GM21786 (cell line): ENCODE results near the gene GPR21.

Source experiments
- ATAC-seq: cut with Tn5 transposase; IDR thresholded peaks from one replicate; pipeline ENCODE4 v1.9.1; 2021; ENCODE audit not compliant: unreplicated experiment

The GPR21 gene

DNA sequence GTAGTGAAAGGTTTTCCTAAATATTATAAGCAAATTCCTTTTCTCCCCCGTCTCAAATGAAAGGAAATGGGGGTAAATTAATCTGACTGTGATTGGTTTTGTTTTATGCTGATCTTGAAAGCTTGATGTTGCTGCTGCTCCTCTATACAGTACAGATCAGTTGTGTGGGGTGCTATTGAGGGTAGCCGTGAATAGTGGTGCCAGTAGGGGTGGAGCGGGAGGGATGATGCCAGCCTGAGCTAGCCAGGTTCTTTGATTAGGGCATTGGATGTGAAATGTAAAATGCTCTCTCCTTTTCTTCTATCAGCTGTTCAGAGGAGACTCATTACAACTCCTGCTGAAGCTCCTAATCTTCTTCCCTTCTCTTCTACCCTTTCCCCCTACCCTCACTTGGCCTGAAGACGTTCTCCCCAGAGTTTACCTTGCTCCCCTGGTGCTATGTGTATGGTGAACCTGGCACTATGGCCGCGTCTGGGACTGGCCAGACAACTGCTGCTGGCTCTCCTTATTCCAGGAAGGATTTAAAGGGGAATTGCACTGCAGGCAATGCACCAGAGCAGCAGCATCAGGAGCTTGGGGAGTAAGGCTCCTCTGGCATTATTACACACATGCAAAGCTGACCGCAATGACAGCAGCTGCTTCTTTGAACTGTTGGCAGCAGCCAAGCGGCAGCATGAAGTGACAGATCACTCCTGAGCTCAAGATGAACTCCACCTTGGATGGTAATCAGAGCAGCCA, 566 bp downstream of the GPR21 start:
- no peak for ATAC-seq

DNA sequence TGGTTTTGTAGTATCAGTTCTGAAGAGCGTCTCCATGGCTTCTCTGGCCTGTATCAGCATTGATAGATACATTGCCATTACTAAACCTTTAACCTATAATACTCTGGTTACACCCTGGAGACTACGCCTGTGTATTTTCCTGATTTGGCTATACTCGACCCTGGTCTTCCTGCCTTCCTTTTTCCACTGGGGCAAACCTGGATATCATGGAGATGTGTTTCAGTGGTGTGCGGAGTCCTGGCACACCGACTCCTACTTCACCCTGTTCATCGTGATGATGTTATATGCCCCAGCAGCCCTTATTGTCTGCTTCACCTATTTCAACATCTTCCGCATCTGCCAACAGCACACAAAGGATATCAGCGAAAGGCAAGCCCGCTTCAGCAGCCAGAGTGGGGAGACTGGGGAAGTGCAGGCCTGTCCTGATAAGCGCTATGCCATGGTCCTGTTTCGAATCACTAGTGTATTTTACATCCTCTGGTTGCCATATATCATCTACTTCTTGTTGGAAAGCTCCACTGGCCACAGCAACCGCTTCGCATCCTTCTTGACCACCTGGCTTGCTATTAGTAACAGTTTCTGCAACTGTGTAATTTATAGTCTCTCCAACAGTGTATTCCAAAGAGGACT, 1.5 kb downstream of the GPR21 start:
- ATAC-seq = no peak

DNA sequence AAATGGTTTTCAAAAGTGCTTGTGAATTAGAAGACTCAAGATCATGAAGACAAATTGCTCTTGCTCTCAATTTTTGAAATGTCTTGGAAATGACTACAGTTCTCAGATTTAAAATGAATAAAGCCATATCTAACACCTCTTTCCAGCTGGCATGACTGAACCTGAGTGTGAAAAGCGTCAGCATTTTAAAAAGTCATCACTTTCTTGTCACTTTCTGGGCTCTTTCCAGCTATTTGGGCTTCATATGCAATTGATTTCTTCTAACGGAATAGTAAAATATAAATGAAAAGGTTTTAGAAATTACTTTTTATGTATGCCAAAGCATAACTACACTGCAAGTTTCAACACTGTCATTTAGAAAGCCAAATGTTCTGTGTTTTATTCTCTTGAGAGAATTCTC, 2.3 kb downstream of the GPR21 start:
- no peak for ATAC-seq

DNA sequence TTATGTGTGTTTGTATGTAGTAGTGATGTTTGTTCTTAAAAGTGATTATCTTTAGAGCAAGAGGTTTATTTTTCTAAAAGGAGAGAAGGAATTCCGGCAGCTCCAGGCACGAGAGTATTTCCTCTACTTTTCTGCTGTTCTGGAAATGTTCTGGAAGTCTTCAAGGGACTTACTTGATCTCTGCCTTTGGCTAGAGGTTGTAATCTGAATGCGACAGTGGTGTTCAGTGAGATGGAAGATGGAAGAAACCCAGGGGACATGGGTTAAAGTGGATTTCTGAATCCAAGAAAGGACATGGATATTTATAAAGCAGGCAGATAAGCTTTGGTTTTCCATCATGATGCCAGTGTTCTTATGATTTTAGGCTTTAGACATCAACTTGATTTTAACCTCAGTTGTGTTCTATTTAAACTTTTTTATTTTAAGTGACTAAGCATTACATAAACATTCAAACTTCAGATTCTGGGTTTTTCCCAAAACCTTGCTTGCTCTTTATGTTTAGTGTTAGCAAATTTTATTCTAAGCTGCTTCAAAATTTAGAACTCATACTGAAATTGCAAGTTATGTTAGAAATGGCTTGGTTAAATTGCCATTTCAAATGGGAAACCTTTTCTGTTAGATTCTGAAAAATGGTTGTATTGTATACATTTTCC, 3.6 kb downstream of the GPR21 start:
- ATAC-seq = no peak

DNA sequence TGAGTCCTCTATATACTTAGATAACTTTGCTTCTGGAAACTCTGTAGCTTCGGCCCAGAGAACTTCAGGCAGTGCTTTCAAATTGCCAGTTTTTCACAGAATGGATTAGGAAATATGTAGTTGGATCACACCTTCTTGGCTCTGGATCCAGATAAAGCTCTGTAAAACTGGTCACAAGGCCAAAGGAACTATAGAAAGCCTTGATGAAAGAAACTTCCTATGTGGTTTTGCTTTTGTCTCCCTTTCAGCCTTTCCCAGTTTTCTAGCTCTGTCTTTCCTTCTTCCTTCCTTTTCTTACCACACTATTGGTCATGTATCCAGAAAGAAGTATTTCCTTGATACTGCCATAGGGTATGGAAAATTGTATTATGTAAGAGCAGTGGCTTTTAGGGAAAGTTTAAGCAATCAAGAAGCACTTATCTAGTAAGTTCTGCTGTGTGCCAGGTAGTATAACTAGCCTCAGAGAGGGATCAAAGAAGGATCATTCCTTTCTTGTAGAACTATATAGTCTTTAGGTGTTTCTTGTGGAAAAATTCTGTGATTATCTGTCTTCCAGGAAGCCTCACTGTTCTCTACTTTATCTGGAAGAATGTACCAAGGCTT, 6.3 kb downstream of the GPR21 start:
- ATAC-seq = no peak

DNA sequence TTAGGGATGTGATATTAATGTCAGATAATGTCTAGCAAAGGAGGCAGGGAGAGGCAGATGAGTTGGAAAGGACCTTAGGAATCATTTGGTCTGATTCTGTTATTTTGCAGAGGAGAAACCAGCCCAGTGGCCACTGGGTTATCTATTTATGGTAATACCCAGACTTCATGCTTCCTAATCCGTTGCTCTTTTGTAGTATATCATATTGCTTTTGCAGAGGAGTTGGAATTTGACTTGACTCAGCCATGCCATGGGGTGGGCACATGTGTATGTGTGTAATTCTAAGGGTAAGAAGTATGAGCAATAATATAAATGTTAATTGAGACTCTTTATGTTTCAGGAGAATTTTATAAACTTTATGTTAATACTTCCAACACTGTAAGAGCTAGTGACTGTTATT, 7.3 kb downstream of the GPR21 start:
- no peak for ATAC-seq

DNA sequence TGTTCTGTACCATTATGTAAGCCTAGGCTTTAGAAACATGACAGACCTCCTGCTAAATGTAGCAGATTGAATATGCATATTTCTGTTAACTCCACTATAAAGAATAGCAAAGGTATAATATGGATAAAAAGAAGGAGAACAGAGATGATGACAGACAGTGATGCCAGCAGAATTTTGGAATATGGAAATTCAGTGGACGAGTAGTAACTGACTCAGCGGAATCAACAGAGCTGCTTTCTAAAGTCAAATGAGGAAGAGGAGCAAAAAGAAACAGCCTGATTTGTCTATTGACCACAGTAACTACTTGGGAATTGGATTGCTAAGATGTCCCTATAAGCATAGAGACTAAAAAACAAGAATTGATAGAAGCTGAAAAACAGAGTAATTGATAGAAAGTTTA, 8.0 kb downstream of the GPR21 start:
- ATAC-seq = no peak

DNA sequence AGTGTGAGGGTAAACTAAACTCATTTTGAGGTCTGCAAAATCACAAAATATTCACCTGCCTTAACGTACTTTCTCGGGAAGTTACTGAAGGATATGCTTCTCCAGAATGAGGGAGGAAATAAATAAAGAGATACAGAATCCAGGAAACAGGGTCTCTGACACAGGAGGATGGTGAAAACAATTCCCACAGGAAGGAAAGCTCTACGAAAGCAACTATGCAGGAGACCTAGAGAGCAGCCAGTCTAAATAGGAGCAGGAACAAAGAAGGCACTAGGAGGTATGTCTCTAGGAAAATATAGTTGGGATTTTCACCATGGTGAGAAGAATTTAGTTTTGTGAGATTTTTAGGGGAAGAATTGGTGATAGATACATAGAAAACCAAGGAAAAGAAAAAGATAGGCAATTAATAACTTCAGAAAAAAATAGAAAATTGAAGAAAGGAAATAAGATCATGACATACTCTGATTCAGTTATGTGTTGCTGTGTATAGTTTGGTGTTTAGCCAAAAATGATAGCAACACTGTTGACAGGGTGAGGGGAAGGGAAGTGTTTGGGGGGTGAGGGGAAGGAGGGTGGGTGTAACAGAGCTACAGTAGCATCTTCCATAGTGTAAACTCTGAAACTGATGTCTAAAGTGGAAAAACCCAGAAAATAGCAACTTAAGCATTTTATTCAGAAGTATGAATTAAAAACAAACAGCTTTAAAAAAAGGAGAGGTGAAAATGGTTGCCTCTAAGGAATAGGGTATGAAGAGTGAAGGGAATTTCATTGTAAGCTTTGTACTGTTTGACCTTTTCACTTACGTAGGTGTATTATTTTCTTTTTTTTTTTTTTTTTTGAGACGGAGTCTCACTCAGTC, 9.8 kb downstream of the GPR21 start:
- ATAC-seq = no peak

DNA sequence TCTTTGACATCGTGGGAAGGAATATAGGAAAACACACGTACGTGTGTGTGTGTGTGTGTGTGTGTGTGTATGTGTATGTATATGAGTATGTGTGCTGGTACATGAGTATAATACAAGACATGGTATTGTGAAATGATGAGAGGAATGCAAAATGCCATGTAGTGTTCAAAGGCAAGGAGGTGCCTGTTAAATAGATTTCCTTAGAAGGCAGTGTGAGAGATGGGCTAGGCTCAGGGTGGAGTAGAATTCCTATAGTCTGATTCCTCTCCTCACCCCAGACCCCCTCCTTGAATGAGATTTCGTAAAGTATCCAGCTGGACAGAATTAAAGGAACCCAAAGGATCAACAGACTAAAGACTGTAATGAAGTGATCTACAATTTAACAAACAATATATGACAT, 11.1 kb downstream of the GPR21 start:
- no peak for ATAC-seq

DNA sequence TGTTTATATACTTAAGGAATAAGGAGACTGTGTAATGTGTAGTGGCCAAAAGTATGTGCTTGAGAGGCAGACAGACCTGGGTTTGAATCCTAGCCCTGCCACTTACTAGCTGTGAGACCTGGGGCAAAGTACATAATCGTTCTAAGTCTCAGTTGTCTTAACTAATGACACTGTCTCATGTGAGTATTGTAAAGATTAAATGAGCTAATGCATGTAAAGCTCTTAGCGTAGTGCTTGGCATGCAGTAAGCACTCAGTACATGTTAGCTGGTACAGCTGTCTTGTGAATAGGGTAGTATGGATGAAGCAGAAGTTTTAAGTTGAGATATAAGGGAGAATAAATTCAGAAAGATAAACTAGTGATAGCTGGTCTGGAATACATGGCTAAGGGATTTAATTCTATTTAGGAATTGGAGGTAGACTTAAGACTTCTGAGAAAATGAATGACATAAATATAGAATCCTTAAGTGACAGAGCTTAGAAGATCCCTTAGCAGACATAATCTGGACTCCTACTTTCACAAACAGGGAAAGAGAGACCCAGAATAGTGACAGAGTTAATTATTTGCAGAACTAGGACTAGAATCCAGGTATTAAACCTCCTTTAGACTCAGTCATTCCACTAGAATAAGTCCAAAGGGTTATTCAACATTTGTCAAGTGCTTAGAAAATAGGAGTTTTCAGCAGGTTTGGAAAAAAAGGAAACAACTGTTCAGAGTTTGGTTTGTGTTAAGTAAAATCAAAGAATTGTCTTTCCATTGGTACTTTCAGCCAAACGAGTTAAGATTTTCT, 13.1 kb downstream of the GPR21 start:
- no peak for ATAC-seq

DNA sequence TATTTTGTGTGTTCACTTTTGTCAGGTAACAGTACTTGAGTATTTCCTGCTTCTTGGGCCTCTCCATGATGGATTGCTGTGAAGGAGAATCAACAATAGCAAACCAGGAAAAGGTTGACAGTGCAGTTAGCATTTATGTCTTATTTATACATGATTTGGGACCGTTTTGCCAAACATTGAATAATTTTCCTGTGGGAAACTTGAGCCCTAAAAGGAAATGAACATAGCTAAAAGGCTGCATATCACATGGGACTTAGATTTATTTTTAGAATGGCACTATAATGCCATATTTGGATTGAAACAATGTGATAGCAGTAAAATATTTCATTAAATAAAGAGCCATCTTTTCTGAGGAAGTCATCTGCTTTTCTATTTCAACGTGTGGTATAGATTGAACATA, 15.3 kb downstream of the GPR21 start:
- no peak for ATAC-seq

DNA sequence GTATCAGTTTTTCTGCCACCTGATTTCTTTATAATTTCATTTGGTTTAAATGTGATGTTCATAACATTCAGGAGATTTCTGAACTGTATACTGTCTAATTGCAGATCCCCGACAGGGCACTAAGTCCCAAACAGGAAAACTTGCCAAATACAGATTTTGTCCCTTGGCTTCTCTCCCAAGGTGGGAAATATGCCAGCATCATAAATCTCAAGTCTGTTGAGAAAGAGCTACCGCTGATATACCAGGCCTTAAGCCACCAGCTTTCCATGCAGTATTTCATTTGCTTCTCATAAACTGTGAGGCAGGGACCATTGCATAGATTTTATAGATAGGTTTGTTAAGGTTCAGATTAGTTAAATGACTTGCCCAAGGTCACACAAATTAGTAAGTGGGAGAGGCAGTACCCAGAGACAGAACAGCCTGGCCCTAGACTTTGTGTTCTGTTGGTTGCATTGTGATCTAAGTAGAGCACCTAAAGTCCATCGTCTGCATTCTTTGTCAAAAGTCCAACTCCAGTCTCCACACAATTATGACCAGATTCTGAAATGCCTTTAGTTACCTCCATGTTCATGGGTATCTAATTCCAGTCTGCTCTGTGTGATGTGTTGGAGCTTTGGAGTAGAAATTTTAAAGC, 16.2 kb downstream of the GPR21 start:
- no peak for ATAC-seq

DNA sequence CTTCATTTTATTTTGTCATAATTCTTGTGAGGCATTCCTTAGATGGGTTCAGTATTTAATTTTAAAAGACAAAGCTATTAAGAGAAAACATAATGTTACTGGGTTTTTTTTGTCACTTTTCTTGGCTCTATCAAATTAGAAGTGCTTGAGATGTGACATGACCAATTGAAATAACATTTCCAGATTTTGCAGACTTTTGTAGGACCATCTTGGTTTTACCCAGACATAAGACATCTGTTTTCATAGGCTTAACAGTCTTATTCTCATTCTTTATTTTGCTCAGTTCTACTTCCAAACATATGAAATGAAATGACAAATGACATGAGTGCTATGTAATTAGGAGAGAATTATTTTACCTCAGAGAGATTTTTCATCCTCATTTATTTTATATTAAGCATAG, 19.6 kb downstream of the GPR21 start:
- ATAC-seq = no peak

DNA sequence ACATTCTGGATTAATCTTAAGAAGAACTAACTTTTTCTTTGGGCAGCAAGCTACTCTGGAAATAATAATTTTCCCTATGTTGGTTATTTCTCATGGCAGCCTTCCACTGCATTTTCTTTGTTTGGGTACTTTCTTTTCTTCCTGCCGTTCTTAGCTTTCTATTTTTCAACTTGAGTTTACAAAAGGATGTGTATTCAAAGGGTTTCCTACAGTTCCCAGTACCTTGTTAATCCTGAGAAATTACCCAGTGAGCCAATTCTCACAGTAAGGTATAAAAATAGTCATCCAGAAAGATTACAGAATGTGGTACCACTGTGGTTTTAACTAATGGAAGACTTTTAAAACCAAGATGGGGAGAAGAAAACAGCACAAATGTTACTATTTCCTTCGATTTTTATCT, 20.2 kb downstream of the GPR21 start:
- no peak for ATAC-seq

DNA sequence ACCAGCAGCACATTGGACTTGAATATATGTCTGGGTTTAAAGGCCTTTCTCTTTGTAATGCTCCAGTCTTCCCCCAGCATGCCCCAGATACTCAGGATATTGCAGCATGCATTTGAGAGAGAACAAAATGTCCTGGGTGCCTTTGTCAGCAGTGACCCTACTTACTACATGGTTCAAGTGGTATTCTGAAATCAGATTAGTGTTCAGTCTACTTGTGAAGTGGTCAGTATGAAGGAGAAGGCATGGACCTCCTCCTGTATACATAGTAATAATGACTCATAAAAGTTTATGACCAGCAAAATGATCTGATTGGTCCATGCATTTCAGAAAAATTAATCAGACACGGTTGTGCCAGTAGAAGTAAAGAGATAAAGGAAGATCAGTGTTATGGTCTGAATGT, 25.4 kb downstream of the GPR21 start:
- no peak for ATAC-seq

DNA sequence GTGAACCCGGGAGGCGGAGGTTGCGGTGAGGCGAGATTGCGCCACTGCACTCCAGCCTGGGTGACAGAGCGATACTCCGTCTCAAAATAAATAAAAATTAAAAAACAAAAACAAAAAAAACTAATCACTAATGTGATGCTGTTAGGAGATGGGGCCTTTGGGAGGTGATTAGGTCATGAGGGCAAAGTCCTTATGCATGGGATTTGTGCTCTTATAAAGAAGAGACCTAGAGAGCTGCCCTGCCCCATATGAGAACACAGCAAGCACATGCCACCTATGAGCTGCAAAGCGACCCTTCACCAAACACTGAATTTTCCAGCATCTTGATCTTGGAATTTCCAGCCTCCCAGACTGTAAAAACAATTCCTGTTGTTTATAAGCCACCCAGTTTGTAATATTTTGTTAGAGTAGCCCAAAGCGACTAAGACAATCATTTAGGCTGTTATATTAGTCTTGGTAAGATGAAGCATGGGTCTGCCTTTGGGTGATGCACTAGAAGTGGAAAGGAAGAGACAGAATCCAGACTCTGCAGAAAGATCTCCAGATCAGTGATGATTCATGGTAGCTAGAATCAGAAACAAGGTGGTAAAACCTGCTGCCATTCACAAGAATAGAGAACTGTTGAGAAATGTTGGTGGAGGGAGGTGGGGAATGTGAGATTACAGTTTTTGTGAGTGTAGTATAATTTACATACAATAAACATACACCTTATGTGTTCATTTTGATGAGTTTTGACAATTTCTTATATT, 26.2 kb downstream of the GPR21 start:
- no peak for ATAC-seq

DNA sequence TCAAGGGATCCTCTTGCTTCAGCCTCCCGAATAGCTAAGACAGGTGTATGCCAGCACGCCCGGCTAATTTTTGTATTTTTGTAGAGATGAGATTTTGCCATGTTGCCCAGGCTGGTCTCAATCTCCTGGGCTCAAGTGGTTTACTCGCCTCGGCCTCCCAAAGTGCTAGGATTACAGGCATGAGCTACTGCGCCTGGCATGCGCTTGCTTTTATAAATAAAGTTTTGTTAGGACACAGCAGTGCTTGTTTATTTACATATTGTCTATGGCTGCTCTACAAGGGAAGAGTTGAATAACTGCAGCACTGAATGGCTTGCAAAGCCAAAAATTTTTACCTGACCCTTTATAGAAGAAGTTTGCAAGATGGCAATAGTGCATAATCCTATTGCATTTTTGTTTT, 27.7 kb downstream of the GPR21 start:
- ATAC-seq = no peak

DNA sequence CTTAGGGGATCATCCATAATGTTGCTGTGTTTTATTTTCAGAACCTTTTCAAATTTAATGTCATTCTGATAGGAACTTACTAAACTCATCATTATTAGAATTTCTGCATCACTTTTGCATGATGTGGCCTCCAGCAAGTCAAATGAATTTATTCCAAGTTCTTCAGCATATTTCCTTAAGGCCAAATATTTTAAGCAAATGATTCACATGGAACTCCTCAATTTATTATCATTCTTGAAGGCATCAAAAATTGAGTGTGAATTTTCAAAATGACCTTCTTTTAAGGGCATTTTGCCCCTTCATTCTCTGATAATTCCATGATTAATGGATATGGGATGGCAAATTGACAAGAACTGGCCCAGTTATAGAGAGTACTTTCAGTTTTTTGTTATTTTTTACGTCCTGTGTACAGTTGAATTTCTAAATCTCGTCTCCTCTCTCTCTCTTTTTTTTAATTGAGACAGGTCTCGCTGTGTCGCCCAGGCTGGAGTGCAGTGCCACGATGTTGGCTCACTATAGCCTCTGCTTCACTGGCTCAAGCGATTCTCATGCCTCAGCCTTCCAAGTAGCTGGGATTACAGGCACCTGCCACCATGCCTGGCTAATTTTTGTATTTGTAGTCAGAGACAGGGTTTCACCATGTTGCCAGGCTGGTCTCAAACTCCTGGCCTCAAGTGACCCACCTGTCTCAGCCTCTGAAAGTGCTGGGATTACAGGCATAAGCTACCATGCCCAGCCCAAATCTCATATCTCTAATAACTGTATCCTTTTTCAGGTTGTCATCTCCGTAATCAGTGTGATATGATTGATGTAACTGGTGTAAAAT, 29.1 kb downstream of the GPR21 start:
- ATAC-seq = no peak
